WTC11 (cell line): ENCODE data around the gene GABRG3. TPM values are rescaled to one million over a fixed set of nuclear protein-coding genes. Genes with fewer than 3 reads are reported as not detected.

Experiments
- ATAC-seq: fragments of 200-7000 bp; cut with Tn5 transposase; 2 replicates; pipeline ENCODE4 v1.10.0; 2021; ENCODE audit warnings: mild to moderate bottlenecking, moderate library complexity
- CTCF ChIA-PET: fragments of 300-600 bp; sonication (Branson Sonifier 250); formaldehyde crosslinking; loops from one replicate; lab custom pipeline; 2021; ENCODE audit warnings: antibody characterized with exemption; lab: Charles Lee
- POLR2A ChIA-PET: fragments of 350-600 bp; sonication (Branson Sonifier 250); formaldehyde crosslinking; loops from one replicate; lab custom pipeline; 2021; ENCODE audit warnings: antibody characterized with exemption; lab: Charles Lee
- DNase-seq: peaks from one replicate; pipeline ENCODE4 v3.0.0; 2021; ENCODE audit warnings: low spot score
- H3K27ac Mint-ChIP-seq: 2 replicates; pipeline ENCODE4 v1.8.0; 2021; ENCODE audit warnings: mixed read lengths
- H3K27me3 Mint-ChIP-seq: 2 replicates; pipeline ENCODE4 v1.8.0; 2021; ENCODE audit warnings: low read depth, mild to moderate bottlenecking, moderate library complexity, mixed read lengths
- H3K36me3 Mint-ChIP-seq: 2 replicates; pipeline ENCODE4 v1.8.0; 2021; ENCODE audit warnings: mixed read lengths
- H3K4me1 Mint-ChIP-seq: 2 replicates; pipeline ENCODE4 v1.8.0; 2022; ENCODE audit warnings: mixed read lengths
- H3K4me3 Mint-ChIP-seq: 2 replicates; pipeline ENCODE4 v1.8.0; 2021; ENCODE audit warnings: mild to moderate bottlenecking, moderate library complexity, mixed read lengths
- H3K9me3 Mint-ChIP-seq: 2 replicates; pipeline ENCODE4 v1.8.0; 2021; ENCODE audit warnings: mixed read lengths
- AR ChIP-seq: fragments of 250-450 bp; sonication (Bioruptor Pico); IDR thresholded peaks from 2 replicates; pipeline ENCODE4 v1.9.0; 2021; ENCODE audit warnings: mild to moderate bottlenecking
- ATF6 ChIP-seq: sonication (generic); formaldehyde crosslinking; IDR thresholded peaks from 2 replicates; pipeline ENCODE4 v1.8.1; 2023; ENCODE audit warnings: mild to moderate bottlenecking, missing genetic modification reagents
- FOXK1 ChIP-seq: sonication (generic); formaldehyde crosslinking; IDR thresholded peaks from 2 replicates; pipeline ENCODE4 v1.8.0; 2022; ENCODE audit warnings: mild to moderate bottlenecking, moderate library complexity, missing genetic modification reagents
- OVOL2 ChIP-seq: fragments of 250-450 bp; sonication (Bioruptor Pico); IDR thresholded peaks from 2 replicates; pipeline ENCODE4 v1.9.0; 2021; ENCODE audit warnings: mild to moderate bottlenecking, borderline replicate concordance
- TP53 ChIP-seq: sonication (generic); formaldehyde crosslinking; IDR thresholded peaks from 2 replicates; pipeline ENCODE4 v1.8.1; 2023; ENCODE audit warnings: mild to moderate bottlenecking, missing genetic modification reagents
- ZNF219 ChIP-seq: sonication (generic); formaldehyde crosslinking; IDR thresholded peaks from 2 replicates; pipeline ENCODE4 v1.8.0; 2023; ENCODE audit warnings: missing genetic modification reagents, mild to moderate bottlenecking, borderline replicate concordance
- total RNA-seq: library from RNA; stranded (reverse); gene quantifications from 3 replicates; pipeline ENCODE4 v1.2.3, GENCODE V29; 2021
- TF ChIP-seq, protein P1 (sequence below): sonication (generic); formaldehyde crosslinking; IDR thresholded peaks from 2 replicates; pipeline ENCODE4 v1.8.1; 2023; ENCODE audit warnings: mild to moderate bottlenecking, missing genetic modification reagents, borderline replicate concordance
- TF ChIP-seq, protein P2 (sequence below): fragments of 250-450 bp; sonication (Bioruptor Pico); IDR thresholded peaks from 2 replicates; pipeline ENCODE4 v1.9.0; 2021; ENCODE audit warnings: mild to moderate bottlenecking
- TF ChIP-seq, protein P3 (sequence below): sonication (generic); formaldehyde crosslinking; conservative IDR thresholded peaks from 2 replicates; pipeline ENCODE4 v1.8.1; 2022; ENCODE audit warnings: mild to moderate bottlenecking, missing genetic modification reagents

Gene GABRG3
- total RNA-seq, 1 experiment from 2014 or later = 0.72 TPM

- TF ChIP-seq, protein P1, sequence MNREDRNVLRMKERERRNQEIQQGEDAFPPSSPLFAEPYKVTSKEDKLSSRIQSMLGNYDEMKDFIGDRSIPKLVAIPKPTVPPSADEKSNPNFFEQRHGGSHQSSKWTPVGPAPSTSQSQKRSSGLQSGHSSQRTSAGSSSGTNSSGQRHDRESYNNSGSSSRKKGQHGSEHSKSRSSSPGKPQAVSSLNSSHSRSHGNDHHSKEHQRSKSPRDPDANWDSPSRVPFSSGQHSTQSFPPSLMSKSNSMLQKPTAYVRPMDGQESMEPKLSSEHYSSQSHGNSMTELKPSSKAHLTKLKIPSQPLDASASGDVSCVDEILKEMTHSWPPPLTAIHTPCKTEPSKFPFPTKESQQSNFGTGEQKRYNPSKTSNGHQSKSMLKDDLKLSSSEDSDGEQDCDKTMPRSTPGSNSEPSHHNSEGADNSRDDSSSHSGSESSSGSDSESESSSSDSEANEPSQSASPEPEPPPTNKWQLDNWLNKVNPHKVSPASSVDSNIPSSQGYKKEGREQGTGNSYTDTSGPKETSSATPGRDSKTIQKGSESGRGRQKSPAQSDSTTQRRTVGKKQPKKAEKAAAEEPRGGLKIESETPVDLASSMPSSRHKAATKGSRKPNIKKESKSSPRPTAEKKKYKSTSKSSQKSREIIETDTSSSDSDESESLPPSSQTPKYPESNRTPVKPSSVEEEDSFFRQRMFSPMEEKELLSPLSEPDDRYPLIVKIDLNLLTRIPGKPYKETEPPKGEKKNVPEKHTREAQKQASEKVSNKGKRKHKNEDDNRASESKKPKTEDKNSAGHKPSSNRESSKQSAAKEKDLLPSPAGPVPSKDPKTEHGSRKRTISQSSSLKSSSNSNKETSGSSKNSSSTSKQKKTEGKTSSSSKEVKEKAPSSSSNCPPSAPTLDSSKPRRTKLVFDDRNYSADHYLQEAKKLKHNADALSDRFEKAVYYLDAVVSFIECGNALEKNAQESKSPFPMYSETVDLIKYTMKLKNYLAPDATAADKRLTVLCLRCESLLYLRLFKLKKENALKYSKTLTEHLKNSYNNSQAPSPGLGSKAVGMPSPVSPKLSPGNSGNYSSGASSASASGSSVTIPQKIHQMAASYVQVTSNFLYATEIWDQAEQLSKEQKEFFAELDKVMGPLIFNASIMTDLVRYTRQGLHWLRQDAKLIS (CRISPR knock-in tag) = no peak
- no peak for TF ChIP-seq ATF6 (CRISPR knock-in tag)
These were observed 283.1 kb downstream of the GABRG3 start (continued) for GRCh38 chr15:27254055-27254454.

GRCh38 chr15:27254801-27255200 lies 283.8 kb downstream of the GABRG3 start:
- Mint-ChIP-seq H3K4me1 (peaks cover 42% of the 10 kb centered on the region), H3K27me3 (no peaks in the 10 kb centered on the region), H3K9me3 (no peaks in the 10 kb centered on the region), H3K4me3 (no peak overlapping the region), H3K36me3 (no peaks in the 10 kb centered on the region), H3K27ac (no peak overlapping the region)
- ChIA-PET CTCF (no interaction called here), POLR2A (no interaction called here)
- no peak for ATAC-seq
- DNase-seq = no peak
- TF ChIP-seq, protein P2, sequence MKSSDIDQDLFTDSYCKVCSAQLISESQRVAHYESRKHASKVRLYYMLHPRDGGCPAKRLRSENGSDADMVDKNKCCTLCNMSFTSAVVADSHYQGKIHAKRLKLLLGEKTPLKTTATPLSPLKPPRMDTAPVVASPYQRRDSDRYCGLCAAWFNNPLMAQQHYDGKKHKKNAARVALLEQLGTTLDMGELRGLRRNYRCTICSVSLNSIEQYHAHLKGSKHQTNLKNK (CRISPR knock-in tag) = no peak
- TF ChIP-seq OVOL2 (CRISPR knock-in tag) (no peak), TP53 (CRISPR knock-in tag) (no peak), FOXK1 (CRISPR knock-in tag) (no peak), ZNF219 (CRISPR knock-in tag) (no peak)

DNA sequence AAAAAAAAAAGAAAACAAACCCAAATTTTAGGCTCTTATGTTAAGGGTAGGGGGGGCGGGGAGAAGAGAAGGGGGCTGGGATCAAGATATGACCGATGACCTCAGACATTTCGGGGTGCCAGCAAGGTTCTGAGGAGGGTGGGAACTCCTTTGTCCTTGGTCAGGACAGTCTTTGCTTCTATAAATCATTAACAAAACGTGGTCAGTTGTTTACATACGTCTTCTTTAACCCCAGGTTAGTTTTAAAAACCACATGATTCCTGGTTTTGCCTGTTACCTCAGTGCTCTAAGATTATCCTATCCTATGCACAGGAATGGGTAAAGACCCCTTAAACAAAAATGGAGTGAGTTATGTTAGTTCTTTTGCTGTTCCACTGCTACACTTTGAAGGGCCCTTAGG lies 285.5 kb downstream of the GABRG3 start:
- H3K9me3 Mint-ChIP-seq = no peaks in the 10 kb centered on the region
- no peak overlapping the region for H3K4me3 Mint-ChIP-seq

More for the DNA sequence above, 285.5 kb downstream of the GABRG3 start:
- peaks cover 2% of the 10 kb centered on the region; the same call in 1 of the 2 replicates for H3K27me3 Mint-ChIP-seq
- ChIA-PET CTCF (no interaction called here), POLR2A (no interaction called here)
- H3K36me3 Mint-ChIP-seq = no peaks in the 10 kb centered on the region
- H3K27ac Mint-ChIP-seq = 0 out of 2 replicates have a peak overlapping the region, but pooled peaks have one; percentile 53
- DNase-seq = no peak
- H3K4me1 Mint-ChIP-seq = peaks cover 42% of the 10 kb centered on the region
- TF ChIP-seq, protein P3, sequence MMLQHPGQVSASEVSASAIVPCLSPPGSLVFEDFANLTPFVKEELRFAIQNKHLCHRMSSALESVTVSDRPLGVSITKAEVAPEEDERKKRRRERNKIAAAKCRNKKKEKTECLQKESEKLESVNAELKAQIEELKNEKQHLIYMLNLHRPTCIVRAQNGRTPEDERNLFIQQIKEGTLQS (CRISPR knock-in tag) = no peak
- no peak for TF ChIP-seq AR
- ATAC-seq = no peak
